Spleen (tissue), 11 donors: Measurements from ENCODE around the gene TTC28. TPM values are rescaled to one million over a fixed set of nuclear protein-coding genes. Genes with fewer than 3 reads are reported as not detected.

Experiments used
- DNase-seq: peaks from one replicate; pipeline ENCODE4 v3.0.0-alpha.2; 2020
- H3K27ac ChIP-seq, 8 donors: fragments of 200-600 bp; sonication (generic) in 7 of 8; 1 replicate in 4 of 8; 2 replicates in 4 of 8; pipeline versions ENCODE4 v1.5.0 to v1.8.0; 2016 to 2021; ENCODE audit warnings: inconsistent platforms in 4 of 8, mild to moderate bottlenecking in 4 of 8, moderate library complexity in 1 of 8
- H3K27me3 ChIP-seq, 7 donors: fragments of 200-600 bp; sonication (generic) in 6 of 7; replicated peaks in 1 of 7; 1 replicate in 4 of 7; 2 replicates in 3 of 7; pipeline versions ENCODE4 v1.5.0 to v1.8.0; 2016 to 2021; ENCODE audit warnings: inconsistent platforms in 3 of 7, mild to moderate bottlenecking in 1 of 7
- H3K36me3 ChIP-seq, 6 donors: fragments of 200-600 bp; sonication (generic) in 5 of 6; 1 replicate in 4 of 6; 2 replicates in 2 of 6; pipeline versions ENCODE4 v1.5.0 to v1.8.0; 2016 to 2021; ENCODE audit warnings: inconsistent platforms in 2 of 6
- H3K4me1 ChIP-seq, 6 donors: fragments of 200-600 bp; sonication (generic) in 5 of 6; 1 replicate in 3 of 6; 2 replicates in 3 of 6; pipeline versions ENCODE4 v1.5.0 to v1.8.0; 2016 to 2021; ENCODE audit warnings: inconsistent platforms in 3 of 6
- H3K4me3 ChIP-seq, 8 donors: fragments of 200-600 bp; sonication (generic) in 7 of 8; 1 replicate in 4 of 8; 2 replicates in 4 of 8; pipeline versions ENCODE4 v1.5.0 to v1.8.0; 2016 to 2021; ENCODE audit warnings: inconsistent platforms in 4 of 8, mild to moderate bottlenecking in 4 of 8, moderate library complexity in 2 of 8
- H3K9me3 ChIP-seq, 8 donors: fragments of 200-600 bp; sonication (generic) in 7 of 8; 1 replicate in 4 of 8; 2 replicates in 4 of 8; pipeline versions ENCODE4 v1.5.0 to v1.8.0; 2016 to 2021; ENCODE audit warnings: inconsistent platforms in 4 of 8
- CTCF ChIP-seq, 11 experiments: fragments of 200-600 bp in 7 of 11; fragments of 450-650 bp in 4 of 11; sonication (generic) in 4 of 11; IDR thresholded peaks in 8 of 11; conservative IDR thresholded peaks in 3 of 11; 1 replicate in 7 of 11; 2 replicates in 4 of 11; pipeline versions ENCODE4 v1.4.0 to v1.8.0; 2016 to 2021; ENCODE audit warnings: antibody characterized with exemption in 11 of 11, inconsistent platforms in 4 of 11, mild to moderate bottlenecking in 1 of 11
- POLR2A ChIP-seq, 3 donors: fragments of 450-650 bp; IDR thresholded peaks; one replicate each; pipeline ENCODE4 v1.5.1; 2017; ENCODE audit warnings: antibody characterized with exemption in 3 of 3, mild to moderate bottlenecking in 1 of 3
- POLR2AphosphoS5 ChIP-seq, 3 donors: sonication (generic); formaldehyde crosslinking; IDR thresholded peaks; one replicate each; pipeline ENCODE4 v1.5.1; 2017; ENCODE audit warnings: antibody characterized with exemption in 3 of 3
- WGBS, 5 donors: extraction: QIAGEN DNeasy Blood & Tissue Kit in 3 of 5; methylation state at CpG; one replicate each; pipeline versions ENCODE4 v1.1.5 to v1.1.7; 2013 to 2018; 5-methylcytosine and 5-hydroxymethylcytosine counted together
- intact Hi-C: fragments of 100-400 bp; cut with DNase I; formaldehyde crosslinking; loops from one replicate; pipeline ENCODE4 v1.15.0; 2023; ENCODE audit warnings: low total_unique reads
- polyA plus RNA-seq, 3 donors: library from polyadenylated mRNA; stranded (reverse); fragments of 200-250 nt; gene quantifications; one replicate each; pipeline ENCODE4 v1.2.1, GENCODE V29; 2013
- total RNA-seq, 7 donors: library from RNA; depleted of rRNA in 3 of 7; stranded (reverse); fragments of >200 nt in 3 of 7; fragmentation: NEBNext Ultra II Directional in 4 of 7; extraction: Animal tissue kit (Norgen Biotek cat#: 25700) in 4 of 7; gene quantifications; one replicate each; pipeline versions ENCODE4 v1.1.0 to v1.2.1, GENCODE V29; 2016 to 2021
- donor health status: healthy with polysubstance abuse.
- donor health status: DM: no; HTN: no; CAD: no; lungs with moderate emphysema.
- donor health status: DM: no; HTN: no; CAD: no.
- donor health status: Bipolar disorder and iron deficiency.
- donor health status: healthy.
- donor health status: DM: no; HTN: no; CAD: no.
- donor health status: DM: yes; HTN: yes; CAD: no.

The TTC28 gene
- total and polyA plus RNA-seq, 10 donors, result 0.62 to 69.0 (median 33.5) TPM

- Histone ChIP-seq H3K27me3 (no peaks in the 10 kb centered on the region), H3K36me3 (no peaks in the 10 kb centered on the region), H3K4me3 (no peak overlapping the region), H3K4me1 (no peaks in the 10 kb centered on the region), H3K9me3 (peaks cover 0 to 8% (median 0%) of the 10 kb centered on the region in 8 donors), H3K27ac (no peak overlapping the region)
- WGBS, 5 donors, result 73 to 81% (median 76%) methylated on average over 5 of the region's 5 CpGs
- DNase-seq, result no peak
- intact Hi-C loops, result no loop called here
- TF ChIP-seq POLR2AphosphoS5 (IDR thresholded peaks at IDR 0.05) (no peak), POLR2A (IDR thresholded peaks at IDR 0.05) (no peak), CTCF (IDR thresholded peaks at IDR 0.05 in 8 of 11, conservative IDR thresholded peaks at IDR 0.05 in 3 of 11) (no peak)
Observed at GRCh38 chr22:28241656-28242290, 437.9 kb downstream of the TTC28 start.

- no peak for DNase-seq
Observed at GRCh38 chr22:28239941-28240340, 439.7 kb downstream of the TTC28 start.

GRCh38 chr22:28237783-28238182 is 441.9 kb downstream of the TTC28 start:
- no peak overlapping the region for H3K4me3 ChIP-seq
- no peaks in the 10 kb centered on the region for H3K27me3 ChIP-seq
- H3K27ac ChIP-seq, result no peak overlapping the region
- 87 to 96% (median 90%) methylated on average over 2 of the region's 2 CpGs for WGBS, 5 donors
- TF ChIP-seq POLR2AphosphoS5 (IDR thresholded peaks at IDR 0.05) (no peak), POLR2A (IDR thresholded peaks at IDR 0.05) (no peak), CTCF (IDR thresholded peaks at IDR 0.05 in 8 of 11, conservative IDR thresholded peaks at IDR 0.05 in 3 of 11) (no peak)
- no peaks in the 10 kb centered on the region for H3K4me1 ChIP-seq
- no peaks in the 10 kb centered on the region for H3K36me3 ChIP-seq
- peaks cover 0 to 8% (median 0%) of the 10 kb centered on the region in 8 donors for H3K9me3 ChIP-seq
- DNase-seq, result no peak
- intact Hi-C loops, result no loop called here

More at GRCh38 chr22:28239941-28240340, 439.7 kb downstream of the TTC28 start:
- intact Hi-C loops, result no loop called here
- Histone ChIP-seq H3K4me1 (no peaks in the 10 kb centered on the region), H3K27me3 (no peaks in the 10 kb centered on the region), H3K9me3 (peaks cover 0 to 8% (median 0%) of the 10 kb centered on the region in 8 donors), H3K27ac (no peak overlapping the region), H3K36me3 (no peaks in the 10 kb centered on the region), H3K4me3 (no peak overlapping the region)
- no peak for TF ChIP-seq CTCF (IDR thresholded peaks at IDR 0.05 in 8 of 11, conservative IDR thresholded peaks at IDR 0.05 in 3 of 11)
- no peak for TF ChIP-seq POLR2AphosphoS5 (IDR thresholded peaks at IDR 0.05)
- no peak for TF ChIP-seq POLR2A (IDR thresholded peaks at IDR 0.05)

GRCh38 chr22:28237112-28237511 is 442.5 kb downstream of the TTC28 start:
- TF ChIP-seq POLR2A (IDR thresholded peaks at IDR 0.05) (no peak), CTCF (IDR thresholded peaks at IDR 0.05 in 8 of 11, conservative IDR thresholded peaks at IDR 0.05 in 3 of 11) (no peak), POLR2AphosphoS5 (IDR thresholded peaks at IDR 0.05) (no peak)
- intact Hi-C loops, result no loop called here
- no peaks in the 10 kb centered on the region for H3K4me1 ChIP-seq
- 59 to 88% (median 83%) methylated on average over 4 of the region's 4 CpGs for WGBS, 5 donors
- H3K36me3 ChIP-seq, result no peaks in the 10 kb centered on the region
- no peak overlapping the region for H3K4me3 ChIP-seq
- no peak for DNase-seq
- H3K27me3 ChIP-seq, result no peaks in the 10 kb centered on the region
- H3K27ac ChIP-seq, result no peak overlapping the region
- peaks cover 0 to 8% (median 0%) of the 10 kb centered on the region in 8 donors for H3K9me3 ChIP-seq
